HepG2 (cell line): Measurements from ENCODE around the gene FAM174C. TPM values are rescaled to one million over a fixed set of nuclear protein-coding genes. Genes with fewer than 3 reads are reported as not detected.
A peak's percentile ranks its signal among the peaks of the same experiment; 100 is the strongest.

ENCODE experiments used
- AGO2 ChIP-seq: fragments of 200-400 bp; formaldehyde crosslinking; optimal IDR thresholded peaks from 2 replicates; pipeline ENCODE3; 2017; ENCODE audit warnings: mild to moderate bottlenecking, low read depth, low read length, moderate library complexity
- CAMTA2 ChIP-seq: sonication (generic); formaldehyde crosslinking; IDR thresholded peaks from 2 replicates; pipeline ENCODE4 v1.4.0; 2020; ENCODE audit warnings: mild to moderate bottlenecking, missing genetic modification reagents, borderline replicate concordance
- FOXP1 ChIP-seq, 2 experiments: fragments of 450-650 bp in 1 of 2; IDR thresholded peaks; 2 replicates each; pipeline ENCODE4 v1.6.1; 2017 to 2018; ENCODE audit warnings: antibody characterized with exemption in 1 of 2
- GATA4 ChIP-seq: sonication (generic); IDR thresholded peaks from 2 replicates; pipeline ENCODE4 v1.6.1; 2016; ENCODE audit warnings: antibody characterized with exemption, low read depth, borderline replicate concordance
- IKZF1 ChIP-seq: fragments of 450-650 bp; IDR thresholded peaks from 2 replicates; pipeline ENCODE4 v1.7.1; 2016
- PITX1 ChIP-seq: sonication (generic); formaldehyde crosslinking; IDR thresholded peaks from 2 replicates; pipeline ENCODE4 v1.5.1; 2020; ENCODE audit warnings: mild to moderate bottlenecking, missing genetic modification reagents
- SP4 ChIP-seq: sonication (generic); formaldehyde crosslinking; IDR thresholded peaks from 2 replicates; pipeline ENCODE4 v1.8.1; 2023; ENCODE audit warnings: mild to moderate bottlenecking, missing genetic modification reagents
- ZC3H4 ChIP-seq: sonication (generic); formaldehyde crosslinking; IDR thresholded peaks from 2 replicates; pipeline ENCODE4 v1.4.0; 2020; ENCODE audit warnings: missing genetic modification reagents, borderline replicate concordance
- ZNF407 ChIP-seq: sonication (generic); formaldehyde crosslinking; IDR thresholded peaks from one replicate; pipeline ENCODE4 v1.5.1; 2020; ENCODE audit warnings: mild to moderate bottlenecking, missing genetic modification reagents; ENCODE audit errors: not compliant biosample characterization
- ZNF660 ChIP-seq: sonication (generic); formaldehyde crosslinking; IDR thresholded peaks from 2 replicates; pipeline ENCODE4 v1.5.1; 2020; ENCODE audit warnings: mild to moderate bottlenecking, low read depth, missing genetic modification reagents, borderline replicate concordance
- ZNF724P ChIP-seq: sonication (generic); formaldehyde crosslinking; IDR thresholded peaks from 2 replicates; pipeline ENCODE4 v1.8.0; 2022; ENCODE audit warnings: missing genetic modification reagents, borderline replicate concordance
- ZSCAN12 ChIP-seq: sonication (generic); formaldehyde crosslinking; IDR thresholded peaks from 2 replicates; pipeline ENCODE4 v1.9.0; 2021; ENCODE audit warnings: mild to moderate bottlenecking, missing genetic modification reagents
- polyA plus RNA-seq, 8 experiments: library from polyadenylated mRNA; depleted of rRNA in 3 of 8; stranded (reverse) in 7 of 8; unstranded in 1 of 8; fragments of >200 nt; fragmentation: Illumina TruSeq in 4 of 8; extraction: Trizol in 4 of 8; gene quantifications; 2 replicates each; pipeline versions ENCODE4 v1.2.1 to v1.2.3, GENCODE V29; 2011 to 2016; ENCODE audit warnings: low read depth in 4 of 8, missing spikeins in 1 of 8, mixed read lengths in 1 of 8; ENCODE audit not compliant: insufficient read depth in 1 of 8
- total RNA-seq, 5 experiments: library from RNA; depleted of rRNA; stranded (reverse); fragments of >200 nt; fragmentation: Illumina TruSeq; extraction: Trizol; gene quantifications; 2 replicates each; pipeline ENCODE4 v1.2.3, GENCODE V29; 2016; ENCODE audit warnings: low read depth in 1 of 5
- TF ChIP-seq, protein P1 (sequence below), 2 experiments: fragments of 450-650 bp in 1 of 2; sonication (generic) in 1 of 2; formaldehyde crosslinking; IDR thresholded peaks; 2 replicates each; pipeline versions ENCODE4 v1.5.0 to v1.8.0; 2020 to 2022; ENCODE audit warnings: mild to moderate bottlenecking in 1 of 2, missing genetic modification reagents in 1 of 2
- TF ChIP-seq, protein P2 (sequence below): sonication (generic); formaldehyde crosslinking; IDR thresholded peaks from 2 replicates; pipeline ENCODE4 v1.5.1; 2020; ENCODE audit warnings: mild to moderate bottlenecking, missing genetic modification reagents, borderline replicate concordance

FAM174C gene
- total and polyA plus RNA-seq, 2 of the 13 experiments (the other 11 are each of a cell fraction or from before 2014, with no cell fraction given): 19.5 to 31.3 TPM

- TF ChIP-seq ZNF407 (CRISPR knock-in tag): peak; percentile 38
- TF ChIP-seq ZSCAN12 (CRISPR knock-in tag): no peak
- TF ChIP-seq PITX1 (CRISPR knock-in tag): no peak
- peak; percentile 49 for TF ChIP-seq AGO2
- TF ChIP-seq, protein P1, sequence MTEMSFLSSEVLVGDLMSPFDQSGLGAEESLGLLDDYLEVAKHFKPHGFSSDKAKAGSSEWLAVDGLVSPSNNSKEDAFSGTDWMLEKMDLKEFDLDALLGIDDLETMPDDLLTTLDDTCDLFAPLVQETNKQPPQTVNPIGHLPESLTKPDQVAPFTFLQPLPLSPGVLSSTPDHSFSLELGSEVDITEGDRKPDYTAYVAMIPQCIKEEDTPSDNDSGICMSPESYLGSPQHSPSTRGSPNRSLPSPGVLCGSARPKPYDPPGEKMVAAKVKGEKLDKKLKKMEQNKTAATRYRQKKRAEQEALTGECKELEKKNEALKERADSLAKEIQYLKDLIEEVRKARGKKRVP (CRISPR knock-in tag; IDR thresholded peaks at IDR 0.05): no peak
- TF ChIP-seq CAMTA2 (CRISPR knock-in tag): 0 out of 2 replicates have a peak, but pooled peaks have one; percentile 1
- 0 out of 2 replicates have a peak, but pooled peaks have one; percentile 54 for TF ChIP-seq ZC3H4 (CRISPR knock-in tag)
- TF ChIP-seq, protein P2, sequence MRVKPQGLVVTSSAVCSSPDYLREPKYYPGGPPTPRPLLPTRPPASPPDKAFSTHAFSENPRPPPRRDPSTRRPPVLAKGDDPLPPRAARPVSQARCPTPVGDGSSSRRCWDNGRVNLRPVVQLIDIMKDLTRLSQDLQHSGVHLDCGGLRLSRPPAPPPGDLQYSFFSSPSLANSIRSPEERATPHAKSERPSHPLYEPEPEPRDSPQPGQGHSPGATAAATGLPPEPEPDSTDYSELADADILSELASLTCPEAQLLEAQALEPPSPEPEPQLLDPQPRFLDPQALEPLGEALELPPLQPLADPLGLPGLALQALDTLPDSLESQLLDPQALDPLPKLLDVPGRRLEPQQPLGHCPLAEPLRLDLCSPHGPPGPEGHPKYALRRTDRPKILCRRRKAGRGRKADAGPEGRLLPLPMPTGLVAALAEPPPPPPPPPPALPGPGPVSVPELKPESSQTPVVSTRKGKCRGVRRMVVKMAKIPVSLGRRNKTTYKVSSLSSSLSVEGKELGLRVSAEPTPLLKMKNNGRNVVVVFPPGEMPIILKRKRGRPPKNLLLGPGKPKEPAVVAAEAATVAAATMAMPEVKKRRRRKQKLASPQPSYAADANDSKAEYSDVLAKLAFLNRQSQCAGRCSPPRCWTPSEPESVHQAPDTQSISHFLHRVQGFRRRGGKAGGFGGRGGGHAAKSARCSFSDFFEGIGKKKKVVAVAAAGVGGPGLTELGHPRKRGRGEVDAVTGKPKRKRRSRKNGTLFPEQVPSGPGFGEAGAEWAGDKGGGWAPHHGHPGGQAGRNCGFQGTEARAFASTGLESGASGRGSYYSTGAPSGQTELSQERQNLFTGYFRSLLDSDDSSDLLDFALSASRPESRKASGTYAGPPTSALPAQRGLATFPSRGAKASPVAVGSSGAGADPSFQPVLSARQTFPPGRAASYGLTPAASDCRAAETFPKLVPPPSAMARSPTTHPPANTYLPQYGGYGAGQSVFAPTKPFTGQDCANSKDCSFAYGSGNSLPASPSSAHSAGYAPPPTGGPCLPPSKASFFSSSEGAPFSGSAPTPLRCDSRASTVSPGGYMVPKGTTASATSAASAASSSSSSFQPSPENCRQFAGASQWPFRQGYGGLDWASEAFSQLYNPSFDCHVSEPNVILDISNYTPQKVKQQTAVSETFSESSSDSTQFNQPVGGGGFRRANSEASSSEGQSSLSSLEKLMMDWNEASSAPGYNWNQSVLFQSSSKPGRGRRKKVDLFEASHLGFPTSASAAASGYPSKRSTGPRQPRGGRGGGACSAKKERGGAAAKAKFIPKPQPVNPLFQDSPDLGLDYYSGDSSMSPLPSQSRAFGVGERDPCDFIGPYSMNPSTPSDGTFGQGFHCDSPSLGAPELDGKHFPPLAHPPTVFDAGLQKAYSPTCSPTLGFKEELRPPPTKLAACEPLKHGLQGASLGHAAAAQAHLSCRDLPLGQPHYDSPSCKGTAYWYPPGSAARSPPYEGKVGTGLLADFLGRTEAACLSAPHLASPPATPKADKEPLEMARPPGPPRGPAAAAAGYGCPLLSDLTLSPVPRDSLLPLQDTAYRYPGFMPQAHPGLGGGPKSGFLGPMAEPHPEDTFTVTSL (CRISPR knock-in tag): no peak; the same call in 1 of the 2 replicates
- TF ChIP-seq SP4: peak; percentile 12; the same call in 1 of the 2 replicates
- TF ChIP-seq ZNF660 (CRISPR knock-in tag): no peak
- 0 out of 2 replicates have a peak, but pooled peaks have one; percentile 6 for TF ChIP-seq GATA4
- TF ChIP-seq IKZF1: no peak
- TF ChIP-seq FOXP1 (IDR thresholded peaks at IDR 0.05): no peak
- no peak for TF ChIP-seq FOXP1 (CRISPR knock-in tag; IDR thresholded peaks at IDR 0.05)
- no peak for TF ChIP-seq ZNF724P (CRISPR knock-in tag)
Observed at GRCh38 chr19:1290196-1290702, 14.9 kb downstream of the FAM174C start (continued).
